Duodenal mucosa (tissue), 2 donors: ENCODE data around the gene ZNF438.
"Not testable (repeated sequence)": the region's sequence is repeated elsewhere in the genome, so short reads cannot be mapped to it uniquely, and the experiment has no call there.

Source experiments
- H3K27ac ChIP-seq: one replicate; pipeline ENCODE4 v1.7.0; 2013; ENCODE audit warnings: low read depth, low read length
- H3K27me3 ChIP-seq, 2 donors: one replicate each; pipeline ENCODE4 v1.7.0; 2013; ENCODE audit warnings: low read length in 2 of 2, control low read depth in 1 of 2; ENCODE audit not compliant: insufficient read depth in 2 of 2, control insufficient read depth in 1 of 2
- H3K36me3 ChIP-seq, 2 donors: one replicate each; pipeline ENCODE4 v1.7.0; 2013; ENCODE audit warnings: low read length in 2 of 2, control low read depth in 1 of 2; ENCODE audit not compliant: insufficient read depth in 2 of 2, control insufficient read depth in 1 of 2
- H3K4me1 ChIP-seq, 2 donors: one replicate each; pipeline ENCODE4 v1.7.0; 2013; ENCODE audit warnings: low read length in 2 of 2, control low read depth in 1 of 2; ENCODE audit not compliant: insufficient read depth in 2 of 2, control insufficient read depth in 1 of 2
- H3K4me3 ChIP-seq, 2 donors: one replicate each; pipeline ENCODE4 v1.7.0; 2013; ENCODE audit warnings: low read length in 2 of 2, low read depth in 1 of 2
- H3K9ac ChIP-seq, 2 donors: one replicate each; pipeline ENCODE4 v1.7.0; 2013; ENCODE audit warnings: low read length in 2 of 2, low read depth in 1 of 2
- H3K9me3 ChIP-seq, 2 donors: one replicate each; pipeline ENCODE4 v1.7.0; 2013; ENCODE audit warnings: low read length in 2 of 2, control low read depth in 1 of 2; ENCODE audit not compliant: control insufficient read depth in 1 of 2

Gene ZNF438

DNA sequence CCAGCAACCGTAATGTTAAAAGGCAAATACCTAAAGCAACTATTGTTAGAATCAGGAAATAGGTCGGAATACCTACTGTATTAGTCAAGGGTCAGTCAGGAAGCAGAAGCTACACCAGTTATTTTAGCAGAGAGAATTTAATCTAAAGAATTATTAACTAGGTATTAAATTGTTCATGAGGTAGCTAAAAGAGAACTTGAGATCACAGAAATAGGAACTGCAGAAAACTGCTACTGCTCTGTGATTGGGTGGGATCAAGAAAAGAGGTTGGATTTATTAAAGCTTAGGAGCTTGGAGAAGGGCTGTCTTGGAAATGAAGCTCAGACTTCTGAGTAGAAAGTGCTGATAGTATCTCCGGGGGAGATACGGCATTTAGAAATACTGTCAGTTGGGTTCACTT lies 20.0 kb upstream of the ZNF438 start:
- no peak overlapping the region for H3K4me3 ChIP-seq
- H3K9ac ChIP-seq, result no peak overlapping the region
- no peaks in the 10 kb centered on the region for H3K27me3 ChIP-seq
- H3K36me3 ChIP-seq, result no peaks in the 10 kb centered on the region
- no peaks in the 10 kb centered on the region for H3K9me3 ChIP-seq
- no peaks in the 10 kb centered on the region for H3K4me1 ChIP-seq
- no peak overlapping the region for H3K27ac ChIP-seq

DNA sequence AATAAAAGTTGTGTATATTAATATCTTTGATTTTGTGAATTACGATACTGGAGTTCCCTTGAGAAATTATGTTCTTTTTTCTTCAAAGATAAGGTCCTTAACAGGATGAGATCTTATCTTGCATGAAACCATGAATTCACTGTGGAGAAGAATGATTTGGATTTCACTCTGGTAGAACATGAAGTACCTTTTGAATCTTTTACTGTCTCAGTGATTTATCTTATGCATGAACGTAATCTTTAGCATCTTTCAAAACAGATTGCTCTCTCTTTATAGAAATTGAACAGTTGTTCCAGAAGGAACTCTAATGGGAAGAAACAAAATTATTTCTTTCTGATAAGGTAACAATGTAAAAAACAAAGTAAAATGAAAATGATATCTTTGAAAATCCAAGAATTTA lies 11.0 kb upstream of the ZNF438 start:
- no peaks in the 10 kb centered on the region for H3K36me3 ChIP-seq
- no peaks in the 10 kb centered on the region for H3K4me1 ChIP-seq
- H3K9me3 ChIP-seq, result no peaks in the 10 kb centered on the region
- no peaks in the 10 kb centered on the region for H3K27me3 ChIP-seq
- H3K27ac ChIP-seq, result no peak overlapping the region
- no peak overlapping the region for H3K4me3 ChIP-seq
- no peak overlapping the region for H3K9ac ChIP-seq

DNA sequence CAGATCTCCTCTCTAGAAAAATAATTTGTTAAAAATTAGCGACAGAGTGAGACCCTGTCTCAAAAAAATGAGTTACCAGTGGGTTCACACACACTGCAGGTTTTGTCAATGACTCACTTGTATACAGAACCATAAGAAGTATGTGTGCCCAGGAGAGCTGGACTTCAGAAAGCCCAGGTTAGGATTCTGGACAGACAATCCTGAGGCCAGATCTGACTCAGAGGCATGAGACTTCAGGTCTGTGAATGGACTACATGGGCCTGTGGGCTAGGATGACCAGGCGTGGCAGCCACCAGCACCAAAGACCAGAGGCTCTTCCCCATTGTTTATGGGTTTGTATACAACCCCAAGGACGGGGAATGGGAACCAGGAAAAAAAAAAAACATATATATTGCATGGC lies 9.3 kb upstream of the ZNF438 start:
- no peak overlapping the region for H3K27ac ChIP-seq
- H3K9me3 ChIP-seq, result no peaks in the 10 kb centered on the region
- no peaks in the 10 kb centered on the region for H3K27me3 ChIP-seq
- no peak overlapping the region for H3K9ac ChIP-seq
- H3K36me3 ChIP-seq, result no peaks in the 10 kb centered on the region
- no peak overlapping the region for H3K4me3 ChIP-seq
- no peaks in the 10 kb centered on the region for H3K4me1 ChIP-seq

DNA sequence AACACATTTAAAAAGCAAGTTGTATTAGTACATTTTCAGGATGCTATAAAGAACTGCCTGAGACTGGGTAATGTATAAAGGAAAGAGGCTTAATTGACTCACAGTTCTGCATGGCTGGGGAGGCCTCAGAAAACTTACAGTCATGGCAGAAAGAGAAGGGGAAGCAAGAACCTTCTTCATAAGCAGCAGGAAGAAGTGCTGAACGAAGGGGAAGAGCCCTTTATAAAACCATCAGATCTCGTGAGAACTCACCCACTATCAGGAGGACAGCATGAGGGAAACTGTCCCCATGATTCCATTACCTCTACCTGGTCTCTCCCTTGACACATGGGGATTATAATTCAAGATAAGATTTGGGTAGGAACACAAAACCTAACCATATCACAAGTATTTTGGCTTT lies 7.3 kb upstream of the ZNF438 start:
- H3K9ac ChIP-seq, H3K36me3 ChIP-seq, H3K27ac ChIP-seq, H3K9me3 ChIP-seq, H3K4me3 ChIP-seq, H3K27me3 ChIP-seq, H3K4me1 ChIP-seq: not testable (repeated sequence)

GRCh38 chr10:31037749-31038148 lies 6.1 kb upstream of the ZNF438 start:
- H3K9me3 ChIP-seq, result no peaks in the 10 kb centered on the region
- no peak overlapping the region for H3K27ac ChIP-seq
- H3K36me3 ChIP-seq, result no peaks in the 10 kb centered on the region
- H3K9ac ChIP-seq, result no peak overlapping the region
- H3K27me3 ChIP-seq, result no peaks in the 10 kb centered on the region
- H3K4me3 ChIP-seq, result no peak overlapping the region
- peaks cover 6 to 9% of the 10 kb centered on the region in 2 donors for H3K4me1 ChIP-seq

- no peaks in the 10 kb centered on the region for H3K36me3 ChIP-seq
- no peak overlapping the region for H3K9ac ChIP-seq
- no peak overlapping the region for H3K4me3 ChIP-seq
- peaks cover 6 to 9% of the 10 kb centered on the region in 2 donors for H3K4me1 ChIP-seq
- no peak overlapping the region for H3K27ac ChIP-seq
- no peaks in the 10 kb centered on the region for H3K27me3 ChIP-seq
- H3K9me3 ChIP-seq, result no peaks in the 10 kb centered on the region
These were observed 4.5 kb upstream of the ZNF438 start for GRCh38 chr10:31036209-31036608.

DNA sequence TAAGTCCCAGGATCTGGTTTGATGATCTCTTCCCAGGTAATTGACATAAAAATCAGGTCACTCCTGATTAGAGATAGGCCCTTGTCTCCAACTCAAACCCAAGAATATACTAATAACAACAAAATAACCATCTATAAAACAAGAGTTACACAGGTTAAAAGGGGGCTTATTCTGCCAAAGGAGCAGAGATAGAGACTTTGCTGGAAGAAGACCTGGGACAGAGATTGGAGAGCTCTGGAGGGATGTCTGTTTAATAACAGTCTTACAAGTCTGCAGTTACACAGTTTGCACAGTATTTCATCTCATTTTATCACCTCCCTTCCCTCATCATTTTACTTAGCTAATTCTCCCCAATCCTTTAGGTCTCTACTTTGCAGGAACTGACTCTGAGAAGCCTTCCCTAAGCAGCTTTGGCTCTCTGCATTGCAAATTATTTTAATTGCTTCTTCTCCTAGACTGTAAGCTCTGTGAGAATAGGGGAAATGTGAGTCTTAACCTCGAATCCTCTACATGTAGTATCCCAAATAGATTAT lies 3.7 kb upstream of the ZNF438 start:
- Histone ChIP-seq H3K27ac (no peak overlapping the region), H3K9me3 (no peaks in the 10 kb centered on the region), H3K4me1 (peaks cover 8 to 15% of the 10 kb centered on the region in 2 donors)

GRCh38 chr10:31034098-31034909 lies 2.6 kb upstream of the ZNF438 start:
- no peaks in the 10 kb centered on the region for H3K9me3 ChIP-seq
- H3K9ac ChIP-seq, result no peak overlapping the region
- no peak overlapping the region for H3K27ac ChIP-seq
- H3K4me1 ChIP-seq, result peaks cover 12 to 19% of the 10 kb centered on the region in 2 donors
- no peaks in the 10 kb centered on the region for H3K36me3 ChIP-seq
- no peaks in the 10 kb centered on the region for H3K27me3 ChIP-seq
- no peak overlapping the region for H3K4me3 ChIP-seq

More for the DNA sequence above, 3.7 kb upstream of the ZNF438 start:
- H3K36me3 ChIP-seq, result no peaks in the 10 kb centered on the region
- H3K4me3 ChIP-seq, result no peak overlapping the region
- no peaks in the 10 kb centered on the region for H3K27me3 ChIP-seq
- H3K9ac ChIP-seq, result no peak overlapping the region

DNA sequence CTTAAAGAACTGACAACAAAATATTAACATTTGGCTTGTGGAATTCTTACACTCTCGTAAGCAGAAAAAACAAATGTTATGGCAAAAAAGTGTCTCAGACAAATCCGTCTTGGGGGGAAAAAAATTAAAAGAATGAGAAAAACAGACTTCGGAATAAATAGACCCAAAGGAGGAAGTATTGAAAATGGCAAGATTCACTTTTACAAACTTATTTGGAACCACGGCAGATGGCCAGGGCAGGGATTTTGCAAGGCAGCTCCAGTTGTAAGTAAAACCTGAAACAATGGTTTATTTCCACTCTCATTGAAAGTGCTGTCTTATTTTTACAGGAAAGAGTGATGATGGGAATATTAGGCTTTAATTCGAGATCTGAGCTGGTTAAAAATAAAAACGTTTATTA lies 1.5 kb upstream of the ZNF438 start:
- no peaks in the 10 kb centered on the region for H3K27me3 ChIP-seq
- no peaks in the 10 kb centered on the region for H3K9me3 ChIP-seq
- H3K9ac ChIP-seq, result peak overlapping the region in 1 of 2 donors; percentile 98
- no peak overlapping the region for H3K27ac ChIP-seq
- H3K36me3 ChIP-seq, result no peaks in the 10 kb centered on the region
- H3K4me1 ChIP-seq, result peaks cover 12 to 19% of the 10 kb centered on the region in 2 donors
- H3K4me3 ChIP-seq, result peak overlapping the region in 1 of 2 donors; percentile 82

GRCh38 chr10:31032258-31033132 lies 830 bp upstream of the ZNF438 start:
- H3K27me3 ChIP-seq, result no peaks in the 10 kb centered on the region
- H3K27ac ChIP-seq, result peak overlapping the region; percentile 100
- no peaks in the 10 kb centered on the region for H3K36me3 ChIP-seq
- H3K9me3 ChIP-seq, result no peaks in the 10 kb centered on the region
- H3K9ac ChIP-seq, result peak overlapping the region; percentile 98 to 99
- peaks cover 12 to 19% of the 10 kb centered on the region in 2 donors for H3K4me1 ChIP-seq
- H3K4me3 ChIP-seq, result peak overlapping the region; percentile 82 to 84
